HG03520 (cell line): Measurements from ENCODE around the gene EFEMP1.
A peak's percentile ranks its signal among the peaks of the same experiment; 100 is the strongest.

ENCODE experiments used
- ATAC-seq: cut with Tn5 transposase; IDR thresholded peaks from one replicate; pipeline ENCODE4 v1.9.1; 2021; ENCODE audit warnings: mild to moderate bottlenecking, moderate library complexity; ENCODE audit not compliant: unreplicated experiment

The EFEMP1 gene, protein sequence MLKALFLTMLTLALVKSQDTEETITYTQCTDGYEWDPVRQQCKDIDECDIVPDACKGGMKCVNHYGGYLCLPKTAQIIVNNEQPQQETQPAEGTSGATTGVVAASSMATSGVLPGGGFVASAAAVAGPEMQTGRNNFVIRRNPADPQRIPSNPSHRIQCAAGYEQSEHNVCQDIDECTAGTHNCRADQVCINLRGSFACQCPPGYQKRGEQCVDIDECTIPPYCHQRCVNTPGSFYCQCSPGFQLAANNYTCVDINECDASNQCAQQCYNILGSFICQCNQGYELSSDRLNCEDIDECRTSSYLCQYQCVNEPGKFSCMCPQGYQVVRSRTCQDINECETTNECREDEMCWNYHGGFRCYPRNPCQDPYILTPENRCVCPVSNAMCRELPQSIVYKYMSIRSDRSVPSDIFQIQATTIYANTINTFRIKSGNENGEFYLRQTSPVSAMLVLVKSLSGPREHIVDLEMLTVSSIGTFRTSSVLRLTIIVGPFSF

DNA sequence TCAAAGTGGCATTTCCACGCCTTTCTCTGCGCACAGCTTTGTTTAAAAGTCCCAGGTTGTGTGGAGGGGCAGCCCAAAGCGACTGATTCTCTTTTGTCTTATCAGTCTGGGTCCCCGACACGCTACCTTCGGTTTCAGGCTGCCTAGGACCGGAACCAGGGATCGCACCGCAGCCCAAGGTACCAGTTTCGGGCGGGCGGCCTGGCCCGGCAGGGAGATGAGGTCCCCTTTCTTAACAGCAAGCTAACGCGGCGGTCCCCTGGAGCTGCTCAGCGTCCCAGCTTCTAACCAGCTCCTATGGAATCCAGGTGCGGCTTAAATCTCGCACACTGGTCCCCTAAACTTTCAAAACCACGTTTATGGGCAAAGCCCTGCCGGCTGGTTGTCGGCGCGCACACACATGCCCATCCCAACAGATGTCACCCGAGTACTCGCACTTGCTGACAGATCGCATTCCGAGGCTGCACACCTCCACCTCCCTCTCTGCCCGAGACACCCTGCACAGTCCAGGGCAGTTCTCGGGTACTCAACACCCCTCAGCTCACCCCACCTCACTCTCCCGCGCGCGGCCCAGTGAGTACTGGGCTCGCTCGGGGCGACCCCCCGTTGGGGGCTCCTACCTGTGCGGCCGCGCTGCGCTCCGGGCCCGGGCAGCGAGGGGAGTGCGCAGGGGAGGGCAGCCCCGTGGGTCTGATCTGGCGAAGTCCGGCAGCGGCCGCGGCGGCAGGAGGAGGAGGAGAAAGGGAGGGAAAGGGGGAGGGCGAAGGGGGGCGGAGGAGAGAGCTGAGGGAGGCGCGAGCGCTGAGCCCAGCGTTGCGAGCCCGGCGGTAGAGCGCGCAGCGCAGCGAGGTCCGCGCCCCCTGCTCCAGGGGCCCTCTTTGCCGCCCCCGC, at the start of gene EFEMP1:
Gene EFEMP1, minus strand, starts transcription at position 692 of the 891 bp plus-strand sequence. CDS start 1,342 bp downstream, outside the sequence.
- peak; percentile 65 for ATAC-seq

DNA sequence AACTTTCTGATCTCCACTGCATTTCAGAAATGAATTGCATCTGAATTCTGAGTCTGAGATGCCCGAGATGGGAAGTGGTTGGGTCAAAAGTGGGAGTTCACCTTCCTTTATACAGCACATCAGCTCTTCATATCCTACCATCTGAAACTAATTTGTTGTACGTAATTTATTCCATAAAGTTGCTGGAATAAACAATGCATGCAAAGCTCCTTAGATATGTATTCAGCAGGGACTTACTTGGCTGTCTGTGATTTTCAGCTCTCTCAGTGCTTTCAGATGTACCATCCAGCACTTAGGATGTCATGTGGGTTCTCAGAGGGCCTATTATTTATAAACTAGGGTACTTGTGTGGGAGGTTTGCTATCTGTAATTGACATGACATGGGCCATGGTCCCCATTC, 46.9 kb upstream of the EFEMP1 start:
- ATAC-seq, result no peak

DNA sequence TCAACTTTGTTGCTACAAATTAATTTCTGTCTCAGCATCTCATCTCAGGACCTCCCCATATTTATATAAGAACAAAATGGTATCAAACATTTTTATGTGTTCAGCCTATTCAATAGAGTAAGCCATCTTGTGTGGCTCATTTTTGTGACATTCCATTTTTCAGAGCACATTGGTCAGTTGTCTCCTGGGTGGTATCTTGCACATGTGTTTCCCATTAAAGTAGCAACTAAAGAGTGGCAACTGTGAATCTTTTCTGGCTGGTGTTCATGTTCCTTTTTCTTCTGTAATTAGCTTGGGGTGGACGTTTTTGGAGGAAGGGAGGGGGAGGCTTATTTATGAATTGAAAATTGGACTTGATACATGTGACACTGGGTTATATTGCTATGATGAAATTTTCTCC, 45.4 kb upstream of the EFEMP1 start:
- ATAC-seq, result no peak

DNA sequence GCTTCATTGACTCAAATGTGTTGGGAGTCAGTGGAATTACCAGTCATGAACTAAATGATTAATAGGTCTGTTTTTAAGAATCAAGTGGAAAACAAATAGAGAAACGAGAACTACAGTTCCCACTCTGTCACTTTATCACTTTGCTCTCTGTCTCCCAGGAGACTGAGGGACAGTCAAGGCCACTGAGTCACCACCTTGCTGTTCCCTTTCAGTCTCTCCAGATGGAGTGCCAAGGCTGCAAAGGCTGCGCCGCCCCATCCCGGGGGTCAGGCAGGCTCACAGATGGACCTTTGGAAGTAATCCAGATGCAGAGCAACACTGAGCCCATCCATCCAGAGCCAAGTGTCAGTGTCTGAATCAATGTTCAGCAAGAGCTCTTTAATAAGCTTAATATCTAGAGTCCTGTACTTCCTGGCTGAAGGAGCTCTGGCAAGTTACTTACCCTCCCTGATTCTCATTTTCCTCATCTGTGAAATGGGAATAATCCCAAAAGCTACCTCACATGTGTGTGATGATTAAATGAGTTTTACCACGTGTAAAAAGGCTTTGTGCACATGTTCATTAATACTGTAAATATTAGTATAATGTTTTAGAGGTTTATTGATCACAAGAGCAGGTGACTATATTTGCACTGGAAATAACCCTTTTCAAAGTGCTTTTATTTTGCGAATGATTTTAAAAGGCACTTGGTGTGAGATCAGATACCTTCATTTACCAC, 43.0 kb upstream of the EFEMP1 start:
- ATAC-seq, result no peak

DNA sequence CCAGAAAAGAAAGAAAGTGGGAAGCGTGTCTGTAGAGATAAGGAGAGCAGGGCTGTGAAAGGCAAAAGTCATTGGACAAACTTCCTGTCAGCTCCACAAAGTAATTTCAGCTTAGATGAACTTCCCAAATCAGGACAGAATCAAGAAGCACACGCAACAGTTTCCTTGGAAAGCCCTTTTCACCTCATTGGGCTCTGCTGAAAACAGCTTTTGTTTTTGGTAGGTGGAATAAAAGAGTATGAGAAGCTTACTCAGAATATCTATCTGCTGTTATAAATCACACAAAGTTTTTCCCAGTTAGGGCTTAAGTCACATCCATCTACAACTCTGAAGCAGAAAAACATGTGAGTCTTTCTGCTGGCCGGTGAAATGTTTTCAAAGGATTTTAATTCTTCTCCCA, 42.4 kb upstream of the EFEMP1 start:
- ATAC-seq, result no peak

DNA sequence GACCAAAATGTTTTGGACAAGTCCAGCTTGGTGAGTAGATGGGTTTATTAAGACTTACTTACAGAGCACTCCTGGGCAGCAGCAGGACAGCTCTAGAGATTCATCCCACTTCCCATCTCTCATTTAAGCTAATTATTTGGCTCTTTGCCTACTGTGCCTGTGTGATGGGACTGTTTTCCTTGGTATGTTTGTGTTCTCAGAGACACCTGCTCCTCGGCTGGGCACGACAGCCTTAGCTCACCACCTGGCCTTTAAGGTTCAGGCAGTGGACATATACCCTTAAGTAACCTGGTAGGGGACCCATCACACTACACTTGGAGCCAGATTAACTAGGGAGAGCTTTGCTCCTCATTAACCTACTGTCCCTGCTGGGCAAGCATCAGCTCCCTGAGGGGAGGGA, 41.7 kb upstream of the EFEMP1 start:
- ATAC-seq, result no peak

DNA sequence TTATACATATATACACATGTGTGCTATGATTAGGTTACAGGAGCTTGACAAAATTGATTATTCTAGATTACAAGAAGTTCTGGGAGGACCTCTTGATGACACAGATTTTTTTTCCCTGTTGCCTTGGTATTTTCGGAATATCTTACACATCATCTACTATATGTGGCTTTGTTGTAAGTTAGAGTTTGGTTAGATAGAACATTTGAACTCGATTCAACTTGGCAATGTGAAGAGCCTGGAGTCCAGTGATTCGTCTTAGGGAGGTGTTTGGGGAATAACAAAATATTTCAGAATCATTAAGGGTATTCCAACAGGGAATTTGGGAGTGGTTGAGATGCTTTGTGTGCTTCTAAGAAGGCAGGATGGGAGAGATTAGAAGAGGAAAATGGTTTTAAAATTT, 39.3 kb upstream of the EFEMP1 start:
- no peak for ATAC-seq

DNA sequence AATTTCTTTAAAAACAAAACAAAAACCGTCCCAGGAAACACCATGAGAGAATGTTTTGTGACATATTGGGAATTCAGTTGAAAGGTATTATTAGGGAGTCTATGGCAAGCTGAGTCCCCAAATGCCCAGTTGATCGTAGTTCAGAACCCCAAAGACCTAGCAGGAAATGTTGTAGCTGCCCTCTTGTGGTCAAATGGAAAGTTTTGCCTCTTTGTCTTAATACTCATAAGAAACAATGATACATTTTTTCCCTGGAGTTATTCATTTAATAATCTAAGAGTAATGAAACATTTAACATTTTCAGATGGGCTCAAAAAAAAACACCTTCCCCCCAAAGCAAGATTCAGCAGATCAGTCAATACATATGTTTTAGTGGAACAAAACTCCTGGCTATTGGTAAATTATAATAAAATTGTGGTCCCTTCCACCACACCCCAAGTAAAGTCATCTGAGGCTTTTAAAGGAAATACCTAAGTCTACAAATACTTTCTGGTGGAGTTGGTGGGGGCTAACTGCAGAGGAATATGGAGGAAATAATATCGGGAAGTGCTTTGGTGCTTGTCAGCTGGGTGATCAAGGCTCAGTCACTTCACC, 37.8 kb upstream of the EFEMP1 start:
- no peak for ATAC-seq

DNA sequence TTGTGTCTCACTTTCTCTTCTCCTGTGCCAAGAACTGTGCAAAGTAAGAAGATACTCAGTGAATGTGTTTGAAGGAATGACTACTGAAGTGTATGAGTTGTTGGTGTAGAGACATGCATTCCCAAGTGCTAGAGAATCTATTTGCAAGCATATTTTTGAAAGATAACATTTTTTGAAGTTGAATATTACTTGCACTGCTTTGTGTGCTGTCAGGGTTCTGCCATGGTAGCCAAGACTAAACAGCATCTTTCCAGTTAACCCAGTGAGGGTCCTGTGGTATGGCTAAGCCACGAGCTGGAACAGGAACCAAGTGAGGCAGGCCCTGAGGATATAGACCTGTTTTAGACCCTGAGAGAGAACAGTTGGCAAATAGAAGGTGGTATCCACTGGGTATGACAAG, 35.2 kb upstream of the EFEMP1 start:
- no peak for ATAC-seq

DNA sequence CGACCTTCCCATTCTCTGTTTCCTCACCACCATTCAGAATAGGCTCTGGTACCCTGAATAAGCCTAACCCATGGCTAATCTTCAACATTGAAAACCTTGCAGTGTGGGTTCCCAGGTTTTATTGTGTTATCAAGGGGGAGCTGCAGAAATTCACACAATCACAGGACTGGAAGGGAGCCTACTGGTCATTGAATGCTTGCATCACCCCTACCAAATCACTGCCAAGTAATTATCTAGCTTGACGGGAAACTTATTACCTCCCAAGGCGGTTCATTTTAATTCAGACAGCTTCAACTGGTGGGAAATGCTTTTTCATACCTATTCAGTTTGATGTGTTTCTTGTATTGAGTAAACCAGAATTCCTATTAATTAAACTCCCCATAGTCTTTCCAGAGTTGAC, 33.6 kb upstream of the EFEMP1 start:
- ATAC-seq, result no peak

DNA sequence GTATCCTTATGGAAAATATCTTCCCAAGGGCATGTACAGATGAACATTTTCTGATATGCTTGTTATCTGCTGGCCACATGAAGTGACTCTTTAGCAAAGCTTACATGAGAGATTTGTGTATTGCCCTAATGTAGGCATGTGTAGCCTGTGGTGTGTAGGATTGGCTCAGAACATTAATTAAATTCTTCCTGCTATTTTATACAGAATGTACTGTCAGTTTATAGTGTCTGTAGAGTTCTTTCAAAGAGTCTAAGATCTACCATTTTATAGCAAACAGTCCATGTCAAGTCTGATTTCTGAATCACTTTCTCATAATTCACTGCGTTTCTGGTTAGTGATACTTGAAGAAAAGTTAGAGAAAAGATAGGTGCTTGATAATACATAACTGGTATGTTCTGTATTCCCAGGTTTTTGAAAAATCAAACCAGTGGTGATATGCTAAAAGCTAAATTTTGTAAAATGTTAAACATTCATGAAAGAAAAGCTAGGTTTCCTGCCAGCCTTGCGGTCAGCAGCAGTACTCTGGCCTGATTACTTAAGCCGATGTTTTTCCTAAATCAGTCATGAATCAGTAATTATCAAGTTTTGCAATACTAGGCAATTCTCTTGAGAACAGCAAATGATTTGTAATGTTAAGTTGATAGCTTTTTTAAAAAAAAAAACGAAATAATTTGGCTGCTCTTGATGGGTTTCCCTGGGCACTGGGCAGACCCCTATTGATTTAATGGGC, 30.9 kb upstream of the EFEMP1 start:
- no peak for ATAC-seq

DNA sequence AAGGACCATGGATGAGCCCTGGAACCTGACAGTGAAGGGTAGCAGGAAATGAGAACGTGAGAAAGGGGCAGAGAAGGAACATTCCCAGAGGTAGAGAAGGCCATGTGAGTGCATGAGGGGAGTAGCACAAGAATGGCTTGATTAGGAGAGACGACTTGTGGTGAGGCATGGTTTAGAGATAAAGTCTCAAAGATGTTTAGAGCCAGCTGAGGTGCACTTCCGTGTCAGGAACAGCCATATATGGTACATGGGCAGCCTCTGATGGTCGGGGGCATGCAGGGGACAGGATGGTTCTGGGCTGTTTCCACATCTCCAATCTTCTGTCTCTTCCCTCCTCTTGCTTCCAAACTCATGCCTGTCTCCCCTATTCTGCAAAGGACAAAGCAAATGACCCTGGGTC, 28.8 kb upstream of the EFEMP1 start:
- ATAC-seq, result no peak

DNA sequence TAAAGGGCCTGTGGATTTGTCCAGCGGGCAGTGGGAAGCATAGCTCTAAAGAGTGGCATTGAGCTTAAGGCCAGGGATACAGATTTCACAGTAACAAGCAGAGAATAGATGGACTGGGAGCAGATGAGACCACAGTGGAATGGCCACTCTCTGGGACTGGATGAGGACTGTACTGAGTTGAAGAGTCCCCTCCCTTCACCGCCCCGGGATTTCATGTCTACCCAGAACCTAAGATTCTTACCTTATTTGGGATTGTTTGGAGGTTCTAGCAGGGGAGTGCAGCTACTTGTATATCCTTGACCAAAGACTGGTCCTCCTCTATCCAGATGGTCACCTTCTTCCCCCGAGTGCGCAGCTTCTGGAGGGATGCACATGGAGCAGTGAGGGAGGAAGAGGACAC, 28.0 kb upstream of the EFEMP1 start:
- ATAC-seq, result no peak

DNA sequence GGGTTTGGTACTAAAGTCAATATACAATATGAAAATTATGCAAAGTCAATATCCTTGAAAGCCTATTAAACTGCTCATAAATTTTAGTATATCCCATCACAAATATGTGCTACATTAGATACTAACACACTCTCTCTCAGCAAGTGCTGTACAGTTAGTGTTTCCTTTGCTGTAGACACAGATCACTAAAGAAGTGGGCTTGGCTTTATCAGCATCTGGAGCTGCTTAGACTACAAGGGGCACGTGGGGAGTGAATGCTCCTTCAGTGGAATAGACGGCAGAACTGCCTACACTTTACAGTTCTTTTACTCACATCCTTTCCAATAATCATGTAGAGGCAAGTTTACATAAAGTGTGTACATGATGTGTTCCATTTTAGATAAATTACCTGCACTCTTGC, 26.0 kb upstream of the EFEMP1 start:
- ATAC-seq, result no peak

DNA sequence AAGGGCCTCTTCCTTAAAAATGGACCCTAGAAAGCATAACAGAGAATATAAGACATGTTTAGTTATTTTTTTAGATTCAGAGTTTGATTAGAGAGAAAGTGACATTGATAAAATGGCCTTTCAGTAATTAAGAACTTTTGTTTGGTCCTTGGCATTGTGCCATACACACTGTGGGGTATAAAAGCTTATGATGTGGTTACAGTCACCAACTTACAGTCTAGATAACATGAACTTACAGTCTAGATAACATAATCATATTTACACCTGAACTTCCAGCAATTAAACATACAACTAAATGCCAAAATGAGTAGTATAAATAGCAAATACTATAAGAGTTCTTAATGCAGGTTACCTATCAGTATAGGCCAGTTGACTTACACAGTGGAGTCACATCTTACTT, 25.6 kb upstream of the EFEMP1 start:
- no peak for ATAC-seq

DNA sequence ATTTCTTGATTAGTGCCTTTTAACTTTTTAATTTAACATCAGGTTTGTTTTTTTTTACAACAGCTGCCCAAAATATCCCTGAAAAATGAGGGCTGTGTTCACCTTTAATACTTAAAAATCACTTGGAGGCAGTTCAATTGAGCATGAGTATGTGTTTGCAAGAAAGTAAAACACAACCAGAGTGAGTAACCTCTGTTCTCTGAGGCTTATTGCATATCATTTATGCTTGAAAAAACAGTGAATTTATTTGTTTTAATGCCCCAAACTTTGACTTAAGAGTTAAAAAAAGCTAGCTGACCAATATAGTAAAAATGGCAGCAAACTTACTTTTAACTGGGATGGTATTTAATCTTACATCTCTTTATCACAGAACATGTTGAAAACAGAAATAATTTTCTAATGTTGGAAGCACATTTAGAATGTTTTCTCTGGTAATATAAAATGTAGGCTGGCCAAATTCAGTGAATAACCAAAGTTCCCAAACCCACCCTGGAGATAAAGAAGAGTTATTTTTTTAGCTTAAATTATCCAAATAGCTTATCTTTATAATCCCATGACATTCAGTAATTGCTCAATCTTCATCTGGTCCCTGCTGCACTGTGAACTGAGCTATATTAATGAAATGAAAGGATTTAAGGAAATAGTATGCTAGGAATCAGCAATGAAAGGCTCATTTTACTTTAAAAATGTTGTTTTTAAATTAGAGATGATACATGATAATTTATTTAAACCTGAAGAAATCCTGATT, 24.8 kb upstream of the EFEMP1 start:
- no peak for ATAC-seq

DNA sequence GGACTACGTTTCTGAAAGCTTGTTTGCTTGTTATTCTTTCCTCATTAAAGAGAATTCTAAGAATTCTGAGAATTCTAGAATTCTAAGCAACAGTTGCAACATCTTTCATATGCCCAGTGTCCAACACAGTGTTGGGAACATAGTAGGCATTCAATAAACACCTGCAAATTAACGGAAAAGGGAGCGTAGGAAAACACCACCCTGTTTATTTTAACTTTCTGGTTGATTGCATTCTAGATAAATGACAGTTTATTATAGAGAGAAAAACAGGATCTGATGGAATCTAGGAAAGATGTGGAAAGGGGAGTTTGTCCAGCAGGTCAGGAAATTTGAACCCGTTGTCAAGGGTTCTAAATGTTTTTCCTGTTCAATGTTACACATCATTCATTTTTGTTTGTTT, 24.2 kb upstream of the EFEMP1 start:
- ATAC-seq, result no peak

DNA sequence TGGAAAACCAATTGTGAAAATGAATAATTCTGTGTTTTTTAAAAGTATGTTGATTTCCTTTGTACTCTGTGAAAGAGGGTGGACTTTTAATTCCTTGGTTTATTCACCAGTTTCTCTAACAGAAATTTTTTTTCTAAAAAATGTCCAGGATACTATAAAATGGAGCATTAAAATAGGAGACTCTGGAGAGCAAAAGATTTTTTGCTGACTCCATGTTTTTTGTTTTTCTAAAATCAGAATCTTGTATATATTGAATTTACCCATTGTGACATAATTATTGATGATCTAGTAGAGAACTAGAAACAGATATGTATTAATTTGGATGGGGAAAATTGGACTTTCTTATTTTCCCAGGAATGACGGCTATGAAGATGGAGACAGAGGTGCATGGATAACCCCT, 23.2 kb upstream of the EFEMP1 start:
- ATAC-seq, result no peak

DNA sequence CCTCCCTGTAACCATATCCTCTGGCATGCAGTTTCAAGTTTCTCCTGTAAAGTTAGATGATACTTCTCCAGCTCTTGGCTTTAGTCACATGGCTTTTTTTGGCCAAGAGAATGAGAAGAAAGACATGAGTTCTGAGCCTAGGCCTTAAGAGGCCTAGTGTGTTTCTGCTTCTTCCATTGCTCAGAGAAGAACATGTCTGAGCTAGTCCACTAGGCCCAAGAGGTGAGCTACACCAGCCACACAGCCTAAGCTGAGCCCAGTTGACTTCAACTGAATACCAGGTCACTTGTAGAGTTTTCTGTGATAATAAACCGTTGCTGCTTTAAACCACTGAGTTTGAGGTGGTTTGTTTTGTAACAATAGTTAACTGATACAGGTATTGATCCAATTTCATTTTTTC, 19.9 kb upstream of the EFEMP1 start:
- ATAC-seq, result no peak

DNA sequence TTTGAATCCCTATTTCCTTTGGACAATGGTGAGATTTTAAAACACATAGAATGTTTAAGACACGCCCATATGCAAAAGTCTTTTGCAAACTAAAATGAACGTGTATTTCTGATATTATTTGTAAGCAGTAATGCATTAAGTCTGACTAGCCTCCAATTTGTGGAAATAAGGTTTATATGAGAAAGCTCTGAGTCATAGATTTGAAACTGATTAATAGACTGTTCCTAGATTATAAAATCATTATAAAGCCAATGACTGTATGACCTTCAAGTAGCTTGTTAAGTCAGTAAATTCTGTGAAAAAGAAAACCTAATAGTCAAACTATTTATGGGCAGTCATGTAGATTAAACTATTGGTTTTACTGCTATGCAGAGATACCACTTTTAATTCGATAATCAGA, 12.8 kb upstream of the EFEMP1 start:
- no peak for ATAC-seq
